Sigmoid colon (tissue), 7 donors: ENCODE data around the gene IFNAR2. TPM values are rescaled to one million over a fixed set of nuclear protein-coding genes. Genes with fewer than 3 reads are reported as not detected.

ENCODE experiments used
- DNase-seq: peaks from one replicate; pipeline ENCODE4 v3.0.0-alpha.2; 2019
- H3K27ac ChIP-seq, 4 donors: fragments of 200-600 bp; sonication (generic); one replicate each; pipeline ENCODE4 v1.5.1; 2016 to 2019; ENCODE audit warnings: mild to moderate bottlenecking in 1 of 4
- H3K27me3 ChIP-seq, 3 donors: fragments of 200-600 bp; sonication (generic); one replicate each; pipeline ENCODE4 v1.5.1; 2019; ENCODE audit warnings: mild to moderate bottlenecking in 1 of 3
- H3K36me3 ChIP-seq, 4 donors: fragments of 200-600 bp; sonication (generic); one replicate each; pipeline ENCODE4 v1.5.1; 2016 to 2019
- H3K4me1 ChIP-seq, 4 donors: fragments of 200-600 bp; sonication (generic); one replicate each; pipeline ENCODE4 v1.5.1; 2017 to 2019
- H3K4me3 ChIP-seq, 4 donors: fragments of 200-600 bp; sonication (generic); one replicate each; pipeline ENCODE4 v1.5.1; 2017 to 2019; ENCODE audit warnings: mild to moderate bottlenecking in 2 of 4, moderate library complexity in 1 of 4
- H3K9me3 ChIP-seq, 4 donors: fragments of 200-600 bp in 3 of 4; sonication (generic) in 3 of 4; one replicate each; pipeline versions ENCODE4 v1.5.1 to v1.6.1; 2013 to 2019
- CTCF ChIP-seq, 4 experiments: fragments of 450-650 bp in 3 of 4; fragments of 200-600 bp in 1 of 4; IDR thresholded peaks; one replicate each; pipeline ENCODE4 v1.5.1; 2016 to 2019; ENCODE audit warnings: antibody characterized with exemption in 4 of 4, mild to moderate bottlenecking in 3 of 4, moderate library complexity in 2 of 4
- EP300 ChIP-seq, 4 donors: sonication (generic); formaldehyde crosslinking; IDR thresholded peaks; one replicate each; pipeline ENCODE4 v1.6.1; 2017; ENCODE audit warnings: antibody characterized with exemption in 4 of 4
- POLR2A ChIP-seq, 2 donors: fragments of 450-650 bp; IDR thresholded peaks; one replicate each; pipeline ENCODE4 v1.6.1; 2016; ENCODE audit warnings: antibody characterized with exemption in 2 of 2, mild to moderate bottlenecking in 2 of 2, moderate library complexity in 2 of 2
- POLR2AphosphoS5 ChIP-seq, 4 donors: sonication (generic); formaldehyde crosslinking; IDR thresholded peaks; one replicate each; pipeline ENCODE4 v1.6.1; 2017; ENCODE audit warnings: antibody characterized with exemption in 4 of 4
- WGBS, 2 donors: extraction: QIAGEN DNeasy Blood & Tissue Kit; methylation state at CpG; one replicate each; pipeline ENCODE4 v1.1.7; 2013; 5-methylcytosine and 5-hydroxymethylcytosine counted together
- intact Hi-C: fragments of 100-400 bp; cut with DNase I; formaldehyde crosslinking; loops from one replicate; pipeline ENCODE4 v1.15.1; 2023
- polyA plus RNA-seq, 3 donors: library from polyadenylated mRNA; stranded (reverse); fragments of 200-250 nt; gene quantifications; one replicate each; pipeline ENCODE4 v1.2.3, GENCODE V29; 2013
- total RNA-seq, 4 donors: library from RNA; depleted of rRNA; stranded (reverse); fragments of >200 nt; gene quantifications; one replicate each; pipeline ENCODE4 v1.1.0, GENCODE V29; 2016
- donor health status: healthy with polysubstance abuse.
- donor health status: Bipolar disorder and iron deficiency.
- donor health status: healthy.

The IFNAR2 gene
- total and polyA plus RNA-seq, 7 donors: 6.6 to 19.0 (median 11.1) TPM

DNA sequence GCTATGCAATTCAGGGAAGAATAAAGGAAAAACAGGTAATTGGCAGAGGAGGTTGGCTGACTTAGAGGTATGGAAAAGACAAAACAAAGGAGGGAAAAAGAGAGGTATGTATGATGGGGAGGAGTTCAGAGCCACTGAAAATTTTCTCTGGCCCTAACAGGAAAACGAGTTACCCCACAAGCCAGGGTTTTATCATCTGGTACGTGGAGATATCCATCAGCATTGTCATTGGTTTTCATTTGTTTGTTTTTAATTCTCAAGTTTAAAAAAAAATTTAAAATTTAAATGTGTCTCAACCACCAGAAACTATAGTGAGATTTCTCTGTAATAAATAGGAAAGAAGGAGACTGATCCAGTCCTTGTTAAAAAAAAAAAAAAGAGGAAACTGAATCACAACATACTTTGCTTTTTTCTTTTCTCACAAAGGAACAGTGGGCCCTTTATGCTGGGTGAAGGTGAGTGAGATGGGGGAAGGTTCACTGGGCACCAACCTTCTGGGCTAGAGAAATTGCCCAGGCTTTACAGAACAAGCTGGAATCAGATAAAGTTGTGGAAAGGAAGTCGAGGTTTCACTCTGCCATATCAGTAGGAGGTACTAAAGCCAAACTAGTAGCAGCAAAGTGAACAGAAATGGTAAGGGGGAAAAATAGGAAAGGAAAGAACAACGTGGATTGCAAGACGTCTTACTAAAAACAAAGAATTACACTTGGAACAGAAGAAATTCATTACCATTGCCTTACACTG lies 2.7 kb downstream of the IFNAR2 start:
- H3K9me3 ChIP-seq: no peaks in the 10 kb centered on the region
- no peak for DNase-seq
- H3K4me1 ChIP-seq: peaks cover 0 to 24% (median 16%) of the 10 kb centered on the region in 4 donors
- WGBS, 2 donors: 56 to 73% methylated on average over 5 of the region's 5 CpGs
- H3K27me3 ChIP-seq: no peaks in the 10 kb centered on the region
- intact Hi-C loops: no loop called here
- H3K4me3 ChIP-seq: no peak overlapping the region
- H3K27ac ChIP-seq: peak overlapping the region in 1 of 4 donors; percentile 14
- TF ChIP-seq EP300 (IDR thresholded peaks at IDR 0.05) (no peak), POLR2A (IDR thresholded peaks at IDR 0.05) (no peak), POLR2AphosphoS5 (IDR thresholded peaks at IDR 0.05) (no peak), CTCF (IDR thresholded peaks at IDR 0.05) (no peak)
- no peaks in the 10 kb centered on the region for H3K36me3 ChIP-seq

- no peak overlapping the region for H3K27ac ChIP-seq
- no peaks in the 10 kb centered on the region for H3K27me3 ChIP-seq
- no peaks in the 10 kb centered on the region for H3K9me3 ChIP-seq
- peaks cover 0 to 21% (median 9%) of the 10 kb centered on the region in 4 donors for H3K4me1 ChIP-seq
- 85 to 90% methylated on average over 3 of the region's 3 CpGs for WGBS, 2 donors
- DNase-seq: no peak
- TF ChIP-seq POLR2AphosphoS5 (IDR thresholded peaks at IDR 0.05) (no peak), CTCF (IDR thresholded peaks at IDR 0.05) (no peak), EP300 (IDR thresholded peaks at IDR 0.05) (no peak), POLR2A (IDR thresholded peaks at IDR 0.05) (no peak)
- no peaks in the 10 kb centered on the region for H3K36me3 ChIP-seq
- intact Hi-C loops: no loop called here
- H3K4me3 ChIP-seq: no peak overlapping the region
Observed at GRCh38 chr21:33234635-33235520, 5.1 kb downstream of the IFNAR2 start.

GRCh38 chr21:33236013-33236686 lies 6.4 kb downstream of the IFNAR2 start:
- peaks cover 0 to 11% (median 5%) of the 10 kb centered on the region in 4 donors for H3K4me1 ChIP-seq
- no peaks in the 10 kb centered on the region for H3K9me3 ChIP-seq
- H3K27ac ChIP-seq: no peak overlapping the region
- TF ChIP-seq POLR2A (IDR thresholded peaks at IDR 0.05) (no peak), EP300 (IDR thresholded peaks at IDR 0.05) (no peak), POLR2AphosphoS5 (IDR thresholded peaks at IDR 0.05) (no peak), CTCF (IDR thresholded peaks at IDR 0.05) (no peak)
- no peaks in the 10 kb centered on the region for H3K36me3 ChIP-seq
- no peak for DNase-seq
- H3K4me3 ChIP-seq: no peak overlapping the region
- H3K27me3 ChIP-seq: no peaks in the 10 kb centered on the region
- WGBS, 2 donors: 93 to 96% methylated on average over 6 of the region's 6 CpGs
- intact Hi-C loops: no loop called here

DNA sequence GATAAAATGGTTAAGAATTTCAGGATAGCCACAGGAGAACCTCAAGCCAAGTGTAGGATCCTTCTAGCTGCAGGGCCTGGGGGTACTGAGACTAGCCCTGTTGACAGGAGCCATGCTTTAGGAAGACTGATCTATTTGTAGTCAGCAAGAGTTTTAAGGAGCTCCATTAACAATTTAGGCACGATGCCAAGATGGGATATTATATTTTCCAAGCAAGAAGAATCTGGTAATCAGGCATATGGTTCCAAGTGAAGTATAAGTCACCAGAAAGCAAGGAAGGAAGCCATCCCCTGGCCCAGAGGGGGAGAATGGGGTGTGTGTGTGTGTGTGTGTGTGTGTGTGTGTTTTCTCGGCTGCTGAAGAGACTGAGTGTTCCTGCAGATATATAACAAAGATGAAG lies 7.0 kb downstream of the IFNAR2 start:
- no peaks in the 10 kb centered on the region for H3K9me3 ChIP-seq
- H3K4me3 ChIP-seq: no peak overlapping the region
- peaks cover 0 to 9% (median 1%) of the 10 kb centered on the region in 4 donors for H3K4me1 ChIP-seq
- H3K36me3 ChIP-seq: no peaks in the 10 kb centered on the region
- no peak overlapping the region for H3K27ac ChIP-seq
- TF ChIP-seq EP300 (IDR thresholded peaks at IDR 0.05) (no peak), POLR2AphosphoS5 (IDR thresholded peaks at IDR 0.05) (no peak), POLR2A (IDR thresholded peaks at IDR 0.05) (no peak), CTCF (IDR thresholded peaks at IDR 0.05) (no peak)
- 75 to 90% methylated on average over 2 of the region's 2 CpGs for WGBS, 2 donors
- intact Hi-C loops: no loop called here
- DNase-seq: no peak
- no peaks in the 10 kb centered on the region for H3K27me3 ChIP-seq
